HG03039 (cell line): Measurements from ENCODE around the gene KCNQ1.

Experiments used
- ATAC-seq: cut with Tn5 transposase; IDR thresholded peaks from one replicate; pipeline ENCODE4 v1.9.1; 2021; ENCODE audit warnings: mild to moderate bottlenecking, moderate library complexity; ENCODE audit not compliant: unreplicated experiment

The KCNQ1 gene

GRCh38 chr11:2441171-2441570 lies 3.6 kb upstream of the KCNQ1 start:
- ATAC-seq = no peak

- no peak for ATAC-seq
Measured at GRCh38 chr11:2442589-2442988, 2.2 kb upstream of the KCNQ1 start.

- ATAC-seq = no peak
Measured at GRCh38 chr11:2443406-2443805, 1.4 kb upstream of the KCNQ1 start.

GRCh38 chr11:2443881-2444820 lies 657 bp upstream of the KCNQ1 start, which contains the start of gene TRPM5:
Gene TRPM5 (minus strand): TSS chr11:2444514. CDS start chr11:2423036, 21,478 bp downstream.
- no peak for ATAC-seq

GRCh38 chr11:2445746-2446551 lies 1.1 kb downstream of the KCNQ1 start:
- no peak for ATAC-seq

- no peak for ATAC-seq
Measured at GRCh38 chr11:2446590-2447252, 1.9 kb downstream of the KCNQ1 start.

GRCh38 chr11:2447253-2447950 lies 2.6 kb downstream of the KCNQ1 start:
- ATAC-seq = no peak

GRCh38 chr11:2447951-2448650 lies 3.3 kb downstream of the KCNQ1 start:
- ATAC-seq = no peak

- no peak for ATAC-seq
Measured at GRCh38 chr11:2448661-2449547, 4.1 kb downstream of the KCNQ1 start.

- no peak for ATAC-seq
Measured at GRCh38 chr11:2449548-2450320, 4.9 kb downstream of the KCNQ1 start.

GRCh38 chr11:2450321-2451041 lies 5.7 kb downstream of the KCNQ1 start:
- ATAC-seq = no peak

GRCh38 chr11:2451336-2451735 lies 6.5 kb downstream of the KCNQ1 start:
- no peak for ATAC-seq

- ATAC-seq = no peak
Measured at GRCh38 chr11:2451916-2452315, 7.1 kb downstream of the KCNQ1 start.

GRCh38 chr11:2452321-2453012 lies 7.7 kb downstream of the KCNQ1 start:
- no peak for ATAC-seq

- ATAC-seq = no peak
Measured at GRCh38 chr11:2453436-2453835, 8.6 kb downstream of the KCNQ1 start.

- no peak for ATAC-seq
Measured at GRCh38 chr11:2458321-2458720, 13.5 kb downstream of the KCNQ1 start.
